GM19193 (cell line): ENCODE results near the gene POU2AF1.

ENCODE experiments used
- POLR2A ChIP-seq: IDR thresholded peaks from 4 replicates; pipeline ENCODE4 v1.6.1; 2011; ENCODE audit not compliant: insufficient read depth, insufficient read length; ENCODE audit errors: extremely low read depth

Gene POU2AF1

GRCh38 chr11:111414936-111415335 is 35.9 kb upstream of the POU2AF1 start:
- TF ChIP-seq POLR2A = no peak

GRCh38 chr11:111414267-111414931 is 35.3 kb upstream of the POU2AF1 start:
- TF ChIP-seq POLR2A = peak; percentile 37

GRCh38 chr11:111413849-111414248 is 34.8 kb upstream of the POU2AF1 start:
- no peak for TF ChIP-seq POLR2A

- no peak for TF ChIP-seq POLR2A
Measured at GRCh38 chr11:111412293-111412692, 33.2 kb upstream of the POU2AF1 start.

GRCh38 chr11:111411456-111411855 is 32.4 kb upstream of the POU2AF1 start:
- TF ChIP-seq POLR2A = no peak

GRCh38 chr11:111410951-111411350 is 31.9 kb upstream of the POU2AF1 start:
- TF ChIP-seq POLR2A = peak; percentile 1

- no peak for TF ChIP-seq POLR2A
Measured at GRCh38 chr11:111409915-111410314, 30.8 kb upstream of the POU2AF1 start.

GRCh38 chr11:111408789-111409727 is 30.0 kb upstream of the POU2AF1 start:
- TF ChIP-seq POLR2A = no peak

GRCh38 chr11:111407652-111408051 is 28.6 kb upstream of the POU2AF1 start:
- TF ChIP-seq POLR2A = no peak

- TF ChIP-seq POLR2A = no peak
Measured at GRCh38 chr11:111406589-111406988, 27.5 kb upstream of the POU2AF1 start.

GRCh38 chr11:111406091-111406490 is 27.0 kb upstream of the POU2AF1 start:
- no peak for TF ChIP-seq POLR2A

- TF ChIP-seq POLR2A = no peak
Measured at GRCh38 chr11:111405551-111405950, 26.5 kb upstream of the POU2AF1 start.

GRCh38 chr11:111403051-111403726 is 24.1 kb upstream of the POU2AF1 start:
- no peak for TF ChIP-seq POLR2A

- no peak for TF ChIP-seq POLR2A
Measured at GRCh38 chr11:111402411-111402810, 23.3 kb upstream of the POU2AF1 start.

- no peak for TF ChIP-seq POLR2A
Measured at GRCh38 chr11:111400595-111400994, 21.5 kb upstream of the POU2AF1 start.
